ENCODE results near the gene YIPF3. TPM values are rescaled to one million over a fixed set of nuclear protein-coding genes. Genes with fewer than 3 reads are reported as not detected.
"Not testable (repeated sequence)": the region's sequence is repeated elsewhere in the genome, so short reads cannot be mapped to it uniquely, and the experiment has no call there.

The YIPF3 gene
- 100 to 1,000 TPM in 3 of 4 donors, 10 to 100 TPM in 1; 83.4 to 146 (median 103) TPM for total RNA-seq

- H3K4me3 ChIP-seq, result peak within 1 kb of the TSS; percentile 60 to 87 (median 78)
- 0% methylated on average over 5 to 57 of the region's 57 CpGs for WGBS, 2 donors (ENCODE audit: low coverage in 1 of 2)
- H3K27ac ChIP-seq, result peak within 1 kb of the TSS; percentile 89 to 93 (median 92)
- H3K36me3 ChIP-seq, result peaks cover 0 to 29% (median 11%) of the 10 kb centered on the region in 4 donors
- in situ Hi-C loops (cut with MboI; ENCODE audit: low pct_ligation_motif_present in 1 of 4, low pct_unique_long_range_greater_than_20kb in 1 of 4, low sequenced_read_pairs in 3 of 4) (no loop called here), intact Hi-C loops (cut with DNase I; ENCODE audit: low total_unique reads) (no loop called here)
- H3K9me3 ChIP-seq, result no peaks in the 10 kb centered on the region
- DNase-seq, result peak; percentile 98
- no peaks in the 10 kb centered on the region for H3K27me3 ChIP-seq
- TF ChIP-seq EP300 (IDR thresholded peaks at IDR 0.05; ENCODE audit: low read depth) (no peak), CTCF (IDR thresholded peaks at IDR 0.05) (no peak), POLR2AphosphoS5 (IDR thresholded peaks at IDR 0.05) (peak; percentile 48 to 72 (median 63)), POLR2A (IDR thresholded peaks at IDR 0.05) (peak; percentile 70)
- peaks cover 24 to 36% (median 28%) of the 10 kb centered on the region in 4 donors for H3K4me1 ChIP-seq
These were observed at the start of gene YIPF3, which contains the start of gene POLR1C for GRCh38 chr6:43516697-43517504. TSS of gene YIPF3 (minus strand) at chr6:43516926. CDS start at chr6:43516807, 119 bp downstream. TSS of gene POLR1C (plus strand) at chr6:43517089. CDS start at chr6:43517110, 21 bp downstream.

GRCh38 chr6:43559328-43559727 is 42.6 kb upstream of the YIPF3 start:
- in situ Hi-C loops (cut with MboI; ENCODE audit: low pct_ligation_motif_present in 1 of 4, low pct_unique_long_range_greater_than_20kb in 1 of 4, low sequenced_read_pairs in 3 of 4), result no loop called here
- no peak overlapping the region for H3K27ac ChIP-seq
- no peak for DNase-seq
- peaks cover 0 to 81% (median 32%) of the 10 kb centered on the region in 4 donors for H3K36me3 ChIP-seq
- H3K9me3 ChIP-seq, result no peaks in the 10 kb centered on the region
- intact Hi-C loops (cut with DNase I; ENCODE audit: low total_unique reads), result no loop called here
- no peaks in the 10 kb centered on the region for H3K4me1 ChIP-seq
- TF ChIP-seq CTCF (IDR thresholded peaks at IDR 0.05), result no peak
- no peaks in the 10 kb centered on the region for H3K27me3 ChIP-seq
- no peak overlapping the region for H3K4me3 ChIP-seq

- 82 to 94% methylated on average over 2 to 7 of the region's 7 CpGs for WGBS, 2 donors (ENCODE audit: low coverage in 1 of 2)
- in situ Hi-C loops (cut with MboI; ENCODE audit: low pct_ligation_motif_present in 1 of 4, low pct_unique_long_range_greater_than_20kb in 1 of 4, low sequenced_read_pairs in 3 of 4); H3K4me3 ChIP-seq; intact Hi-C loops (cut with DNase I; ENCODE audit: low total_unique reads); H3K27me3 ChIP-seq; H3K27ac ChIP-seq; H3K4me1 ChIP-seq; DNase-seq; H3K9me3 ChIP-seq: not testable (repeated sequence)
- peaks cover 0 to 85% (median 34%) of the 10 kb centered on the region in 4 donors for H3K36me3 ChIP-seq
These were observed 40.9 kb upstream of the YIPF3 start for GRCh38 chr6:43557620-43558019.

GRCh38 chr6:43547222-43547621 is 30.5 kb upstream of the YIPF3 start:
- Histone ChIP-seq H3K27me3 (no peaks in the 10 kb centered on the region), H3K9me3 (no peaks in the 10 kb centered on the region), H3K4me1 (no peaks in the 10 kb centered on the region), H3K4me3 (no peak overlapping the region), H3K27ac (no peak overlapping the region), H3K36me3 (peaks cover 0 to 77% (median 25%) of the 10 kb centered on the region in 4 donors)
- in situ Hi-C loops (cut with MboI; ENCODE audit: low pct_ligation_motif_present in 1 of 4, low pct_unique_long_range_greater_than_20kb in 1 of 4, low sequenced_read_pairs in 3 of 4), result no loop called here
- 84 to 90% methylated on average over 2 to 3 of the region's 3 CpGs for WGBS, 2 donors (ENCODE audit: low coverage in 1 of 2)
- intact Hi-C loops (cut with DNase I; ENCODE audit: low total_unique reads), result no loop called here
- no peak for TF ChIP-seq EP300 (IDR thresholded peaks at IDR 0.05; ENCODE audit: low read depth)
- no peak for TF ChIP-seq POLR2AphosphoS5 (IDR thresholded peaks at IDR 0.05)
- no peak for TF ChIP-seq POLR2A (IDR thresholded peaks at IDR 0.05)
- TF ChIP-seq CTCF (IDR thresholded peaks at IDR 0.05), result no peak
- no peak for DNase-seq
